GM21515 (cell line): ENCODE data around the gene RGS3.

Experiments used
- ATAC-seq: cut with Tn5 transposase; IDR thresholded peaks from one replicate; pipeline ENCODE4 v1.9.1; 2021; ENCODE audit not compliant: unreplicated experiment

The RGS3 gene

GRCh38 chr9:113464286-113464660 is 746 bp downstream of the RGS3 start:
- ATAC-seq: no peak

GRCh38 chr9:113465599-113466140 is 2.1 kb downstream of the RGS3 start:
- ATAC-seq: no peak

- no peak for ATAC-seq
Measured at GRCh38 chr9:113467183-113467582, 3.7 kb downstream of the RGS3 start.

- ATAC-seq: no peak
Measured at GRCh38 chr9:113468716-113469448, 5.4 kb downstream of the RGS3 start.

GRCh38 chr9:113471143-113471542 is 7.6 kb downstream of the RGS3 start:
- no peak for ATAC-seq

DNA sequence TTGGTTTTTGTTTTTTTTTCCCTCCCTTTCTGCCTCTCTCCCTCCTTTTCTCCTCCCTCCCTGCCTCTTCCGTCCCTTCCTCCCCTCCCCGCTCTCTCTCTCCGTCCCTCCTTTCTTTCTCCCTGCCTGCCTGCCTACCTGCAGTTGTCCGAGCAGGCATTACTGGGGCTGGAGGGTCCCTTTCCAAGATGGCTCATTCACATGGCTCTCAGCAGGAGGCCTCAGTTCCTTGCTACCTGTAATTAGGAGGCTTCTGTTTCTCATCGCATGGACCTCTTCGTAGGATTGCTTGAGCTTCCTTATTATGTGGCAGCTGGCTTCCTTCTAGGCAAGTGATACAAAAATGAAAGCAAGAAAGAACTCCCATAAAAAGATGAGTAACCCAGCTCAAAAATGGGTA is 8.0 kb downstream of the RGS3 start:
- ATAC-seq: no peak

DNA sequence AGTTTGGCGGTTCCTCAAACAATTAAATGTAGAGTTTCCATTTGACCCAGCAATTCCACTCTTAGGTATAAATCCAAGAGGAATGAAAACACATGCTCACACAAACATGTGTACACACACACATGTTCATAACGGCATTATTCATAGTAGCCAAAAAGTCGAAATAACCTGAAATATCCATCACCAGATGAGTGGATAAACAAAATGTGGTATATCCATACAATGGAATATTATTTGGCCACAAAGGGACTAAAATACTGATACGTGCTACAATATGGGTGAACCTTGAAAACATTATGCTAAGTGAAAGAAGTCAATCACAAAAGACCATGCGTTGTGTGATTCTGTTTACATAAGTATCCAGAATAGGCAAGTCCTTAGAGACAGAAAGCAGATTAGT is 8.7 kb downstream of the RGS3 start:
- no peak for ATAC-seq

GRCh38 chr9:113474360-113475028 is 11.0 kb downstream of the RGS3 start:
- ATAC-seq: no peak

DNA sequence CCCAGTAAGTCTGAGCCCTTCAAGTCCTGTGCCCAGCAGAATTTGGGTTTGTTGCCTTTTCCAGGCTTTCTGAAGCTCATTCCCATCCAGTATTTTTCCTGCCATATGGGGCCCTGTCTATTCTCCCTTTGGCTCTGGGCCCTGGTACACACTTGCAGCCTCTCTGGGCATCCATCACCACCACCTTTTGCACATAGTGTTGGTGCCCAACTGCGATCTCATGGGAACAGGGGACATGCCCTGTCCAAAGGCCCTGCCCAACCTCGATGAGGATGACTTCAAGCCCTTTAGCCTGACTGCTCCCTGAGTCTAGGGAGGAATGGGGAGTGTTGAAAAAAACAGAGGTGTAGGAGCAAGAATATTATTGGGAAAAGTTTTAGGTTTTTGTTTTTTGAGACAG is 11.5 kb downstream of the RGS3 start:
- no peak for ATAC-seq

DNA sequence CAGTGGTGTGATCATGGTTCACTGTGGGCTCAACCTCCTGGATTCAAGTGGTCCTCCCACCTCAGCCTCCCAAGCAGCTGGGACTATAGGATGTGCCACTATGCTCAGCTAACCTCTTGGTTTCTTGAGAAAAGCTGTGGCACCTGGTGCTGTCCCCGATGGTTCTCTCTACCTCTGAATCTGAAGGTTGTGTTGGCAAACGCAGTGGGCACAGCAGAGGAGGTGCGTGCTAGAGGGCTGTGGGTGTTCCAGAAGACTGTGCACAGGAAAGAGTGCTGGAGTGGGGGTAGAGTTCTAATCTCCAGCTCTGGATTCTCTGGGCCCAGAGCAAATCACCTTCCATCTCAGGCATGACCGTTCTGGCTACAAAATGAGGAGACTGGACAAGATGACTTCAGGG is 12.5 kb downstream of the RGS3 start:
- ATAC-seq: no peak

- ATAC-seq: no peak
Measured at GRCh38 chr9:113476511-113476916, 13.0 kb downstream of the RGS3 start.

DNA sequence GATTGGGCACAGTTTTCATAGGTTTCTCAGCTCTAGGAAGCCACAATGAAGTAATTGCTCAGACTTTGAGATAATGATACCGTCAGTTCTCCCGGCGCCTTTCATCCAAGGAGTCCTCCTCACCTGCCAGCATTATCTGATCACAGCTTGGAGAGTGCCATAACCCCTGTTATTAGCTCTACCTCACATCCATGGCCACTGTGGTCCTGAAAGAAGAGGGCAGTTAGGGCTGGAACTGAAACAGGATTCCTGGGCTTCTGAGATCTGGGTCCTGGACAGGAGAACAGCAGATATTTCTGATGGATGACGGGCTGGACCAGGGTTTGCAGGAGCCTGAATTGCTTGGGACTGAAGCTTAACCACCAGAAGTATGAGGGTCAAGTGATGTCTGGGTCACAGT is 13.5 kb downstream of the RGS3 start:
- ATAC-seq: no peak

- no peak for ATAC-seq
Measured at GRCh38 chr9:113477661-113478060, 14.1 kb downstream of the RGS3 start.

DNA sequence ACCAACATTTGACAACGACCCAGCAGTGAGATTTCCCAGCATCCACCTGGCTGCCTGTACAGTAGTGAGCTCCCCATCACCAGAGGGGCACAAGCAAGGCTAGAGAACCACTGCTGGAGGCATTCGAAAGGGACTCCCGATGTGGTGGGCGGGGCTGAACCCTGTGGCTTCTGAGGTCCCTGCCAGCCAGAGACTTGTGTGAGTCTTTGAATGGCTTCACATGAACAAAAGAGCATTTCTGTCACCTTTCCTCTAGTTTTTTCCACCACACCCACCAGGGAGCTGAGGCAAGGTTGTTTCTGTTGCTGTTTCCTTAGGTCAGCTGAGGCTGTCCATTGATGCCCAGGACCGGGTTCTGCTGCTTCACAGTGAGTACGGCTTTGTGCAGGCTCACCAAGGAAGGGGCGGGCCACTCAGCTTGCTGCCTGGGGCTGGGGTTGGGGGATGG is 15.7 kb downstream of the RGS3 start:
- no peak for ATAC-seq

DNA sequence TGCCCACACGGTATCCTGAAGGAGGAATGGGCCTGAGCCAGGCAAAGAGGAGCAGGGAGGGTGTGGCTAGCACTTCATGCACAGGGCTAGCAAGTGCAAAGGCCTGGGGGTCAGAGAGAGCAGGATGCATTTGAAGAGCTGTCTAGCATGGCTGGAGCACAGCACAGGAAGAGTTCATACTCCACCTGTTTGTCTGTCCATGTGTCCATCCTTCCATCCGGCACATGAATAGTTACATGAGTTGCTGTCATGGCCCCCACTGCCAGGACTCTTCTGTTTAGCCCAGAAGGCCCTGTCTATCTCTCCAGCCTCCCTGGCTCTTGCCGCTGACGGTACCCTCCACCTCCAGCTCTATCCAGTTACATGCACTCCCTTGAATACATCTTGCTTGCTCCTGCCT is 17.1 kb downstream of the RGS3 start:
- no peak for ATAC-seq

- no peak for ATAC-seq
Measured at GRCh38 chr9:113481176-113481787, 17.8 kb downstream of the RGS3 start.

DNA sequence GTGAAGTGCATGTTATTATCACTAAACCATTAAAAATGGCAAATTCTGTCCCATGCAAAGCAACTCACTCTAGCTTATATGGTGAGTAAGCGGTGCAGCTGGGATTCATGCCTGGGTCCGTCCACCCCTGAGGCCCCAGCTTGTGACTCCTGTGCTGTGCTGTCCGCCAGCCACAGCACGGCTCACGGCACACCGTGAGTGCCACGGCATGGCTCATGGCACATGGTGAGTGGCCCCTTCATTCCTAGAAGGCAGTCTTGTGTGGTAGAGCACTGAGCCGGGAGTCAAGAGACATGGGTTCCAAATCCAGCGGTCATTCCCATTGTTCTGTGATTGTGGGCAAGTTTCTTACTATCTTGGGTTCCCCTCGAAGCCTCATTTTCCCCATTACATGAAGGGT is 18.8 kb downstream of the RGS3 start:
- no peak for ATAC-seq

GRCh38 chr9:113482991-113483675 is 19.6 kb downstream of the RGS3 start:
- ATAC-seq: no peak

DNA sequence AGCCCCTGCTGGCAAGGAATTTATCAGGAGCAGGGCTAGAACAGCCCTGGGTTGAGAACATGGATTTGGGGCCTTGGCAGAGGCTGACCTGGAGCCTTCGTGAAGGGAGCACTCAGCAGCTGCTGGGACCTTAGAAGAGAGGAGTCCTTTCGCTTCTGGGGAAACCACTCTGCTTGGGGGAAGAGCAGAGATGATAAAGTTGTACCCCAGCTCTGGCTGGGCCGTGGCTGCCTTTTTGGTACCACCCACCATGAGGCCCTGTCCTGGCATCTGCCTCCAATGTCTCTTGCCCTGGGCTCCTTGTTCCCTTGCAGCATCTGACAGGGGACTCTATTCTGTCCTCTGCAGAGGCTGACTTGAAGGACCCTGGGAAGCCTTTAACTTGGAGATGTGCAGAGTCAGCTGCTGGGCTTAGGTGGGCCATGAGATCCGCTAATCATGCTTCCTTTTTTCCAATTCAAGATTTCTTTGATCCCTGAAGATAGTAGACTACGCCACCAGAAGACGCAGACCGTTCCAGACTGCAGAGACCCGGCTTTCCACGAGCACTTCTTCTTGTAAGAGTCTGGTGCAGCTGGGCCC is 20.2 kb downstream of the RGS3 start:
- ATAC-seq: no peak

DNA sequence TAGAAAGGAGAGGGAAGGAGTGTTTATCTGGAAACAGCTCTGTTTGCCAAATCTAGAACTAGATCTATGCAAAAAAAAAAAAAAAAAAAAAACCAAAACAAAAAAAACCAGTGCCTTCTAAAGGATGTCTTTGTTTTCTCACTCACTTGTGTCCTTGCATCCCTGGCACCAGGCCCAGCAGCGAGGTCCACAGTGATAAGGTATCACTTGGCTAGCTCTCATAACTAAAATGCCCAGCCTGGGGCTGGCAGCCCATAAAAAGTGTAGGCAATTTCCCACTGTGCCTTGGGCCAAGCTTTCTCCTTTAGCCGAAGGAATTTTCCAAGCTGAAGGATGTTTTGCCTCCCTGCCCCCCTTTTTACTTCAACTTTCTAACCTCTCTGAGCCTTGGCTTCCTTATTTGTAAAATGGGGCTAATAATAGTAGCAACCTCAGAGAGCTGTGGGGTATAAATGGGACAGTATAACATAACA is 20.8 kb downstream of the RGS3 start:
- no peak for ATAC-seq

GRCh38 chr9:113485761-113486115 is 22.2 kb downstream of the RGS3 start:
- no peak for ATAC-seq
